PC-9 (cell line): ENCODE data around the gene DMRTB1. TPM values are rescaled to one million over a fixed set of nuclear protein-coding genes. Genes with fewer than 3 reads are reported as not detected.

ENCODE experiments used
- BruUV-seq: library from RNA; stranded (reverse); fragments of 400-500 nt; replicated peaks from 2 replicates; lab custom pipeline; 2021; lab: Mats Ljungman, UMichigan
- CTCF ChIA-PET: fragments of 300-600 bp; sonication (Branson Sonifier 250); formaldehyde crosslinking; loops from one replicate; lab custom pipeline; 2022; ENCODE audit warnings: antibody characterized with exemption; lab: Charles Lee
- POLR2A ChIA-PET: fragments of 300-600 bp; sonication (Branson Sonifier 250); formaldehyde crosslinking; loops from one replicate; lab custom pipeline; 2022; ENCODE audit warnings: antibody characterized with exemption; ENCODE audit not compliant: unreplicated experiment; lab: Charles Lee
- DNase-seq, 2 experiments: peaks; one replicate each; pipeline versions ENCODE4 v3.0.0 to v3.0.0-alpha.2; 2015 to 2022; ENCODE audit warnings: mixed read lengths in 1 of 2
- H2AFZ ChIP-seq: fragments of 200-600 bp; sonication (generic); 2 replicates; pipeline ENCODE4 v1.8.1; 2017; ENCODE audit warnings: antibody characterized with exemption
- H3F3A ChIP-seq: fragments of 200-600 bp; sonication (generic); 2 replicates; pipeline ENCODE4 v1.8.1; 2017; ENCODE audit warnings: antibody characterized with exemption, mild to moderate bottlenecking, low read depth; ENCODE audit not compliant: insufficient read depth
- H3K27ac ChIP-seq: fragments of 200-600 bp; sonication (generic); 2 replicates; pipeline ENCODE4 v1.6.1; 2016; ENCODE audit warnings: mixed run types
- H3K27me3 ChIP-seq: fragments of 200-600 bp; sonication (generic); 2 replicates; pipeline ENCODE4 v1.6.1; 2016; ENCODE audit warnings: low read depth, mixed run types; ENCODE audit not compliant: insufficient read depth
- H3K36me3 ChIP-seq: fragments of 200-600 bp; sonication (generic); 2 replicates; pipeline ENCODE4 v1.6.1; 2016; ENCODE audit warnings: low read depth, mixed run types
- H3K4me1 ChIP-seq: fragments of 200-600 bp; sonication (generic); replicated peaks from 2 replicates; pipeline ENCODE4 v1.6.1; 2016; ENCODE audit warnings: mixed run types; ENCODE audit not compliant: insufficient read depth
- H3K4me2 ChIP-seq: fragments of 200-600 bp; sonication (generic); 2 replicates; pipeline ENCODE4 v1.6.1; 2017; ENCODE audit warnings: mixed run types
- H3K4me3 ChIP-seq: fragments of 200-600 bp; sonication (generic); 2 replicates; pipeline ENCODE4 v1.6.1; 2016; ENCODE audit warnings: mixed run types
- H3K79me2 ChIP-seq: fragments of 200-600 bp; sonication (generic); 2 replicates; pipeline ENCODE4 v1.6.1; 2017; ENCODE audit warnings: low read depth, mixed run types
- H3K9me2 ChIP-seq: fragments of 200-600 bp; sonication (generic); 2 replicates; pipeline ENCODE4 v1.8.1; 2017; ENCODE audit warnings: mild to moderate bottlenecking; ENCODE audit not compliant: insufficient read depth
- H3K9me3 ChIP-seq: fragments of 200-600 bp; sonication (generic); 2 replicates; pipeline ENCODE4 v1.8.1; 2016; ENCODE audit warnings: low read depth; ENCODE audit not compliant: insufficient read depth
- H4K20me1 ChIP-seq: fragments of 200-600 bp; sonication (generic); 2 replicates; pipeline ENCODE4 v1.8.1; 2017; ENCODE audit not compliant: insufficient read depth
- EZH2 ChIP-seq: fragments of 200-600 bp; sonication (generic); IDR thresholded peaks from 2 replicates; pipeline ENCODE4 v1.8.0; 2017; ENCODE audit warnings: antibody characterized with exemption, low read depth
- intact Hi-C: fragments of 100-400 bp; cut with micrococcal nuclease; formaldehyde crosslinking; loops from one replicate; pipeline ENCODE4 v1.10.0; 2022; ENCODE audit not compliant: unreplicated experiment
- total RNA-seq: library from RNA; stranded (reverse); gene quantifications from 2 replicates; pipeline ENCODE4 v1.2.3, GENCODE V29; 2021
- TF ChIP-seq, protein P1 (sequence below): fragments of 200-600 bp; sonication (generic); conservative IDR thresholded peaks from 2 replicates; pipeline ENCODE4 v1.6.1; 2017; ENCODE audit warnings: mixed run types, antibody characterized with exemption, mild to moderate bottlenecking, moderate library complexity

The DMRTB1 gene
- total RNA-seq, 1 experiment from 2014 or later, result not detected

DNA sequence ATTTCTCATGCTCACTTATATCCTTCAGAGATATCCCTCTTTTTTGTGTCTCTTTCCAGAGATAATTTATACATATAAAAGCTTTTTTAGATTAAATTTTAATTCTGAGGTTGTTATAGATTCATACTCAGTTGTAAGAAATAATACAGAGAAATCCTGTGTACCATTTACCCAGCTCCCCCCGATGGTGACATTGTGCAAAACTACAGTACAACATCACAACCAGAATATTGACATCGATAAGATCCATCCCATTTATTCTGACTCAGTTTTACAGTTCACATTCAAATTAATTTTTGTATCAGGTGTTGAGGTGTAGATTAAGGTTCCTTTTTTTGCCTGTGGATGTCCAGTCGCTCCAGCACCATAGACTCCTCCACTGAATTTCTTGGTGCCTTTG, 14.3 kb downstream of the DMRTB1 start:
- Histone ChIP-seq H3K9me2 (no peaks in the 10 kb centered on the region), H3K27ac (no peak overlapping the region), H4K20me1 (no peaks in the 10 kb centered on the region; the same call in 1 of the 2 replicates), H3K36me3 (no peaks in the 10 kb centered on the region), H3K4me1 (no peaks in the 10 kb centered on the region), H3F3A (no peaks in the 10 kb centered on the region), H3K9me3 (no peaks in the 10 kb centered on the region), H3K27me3 (peaks cover 38% of the 10 kb centered on the region), H3K4me2 (no peak overlapping the region), H3K4me3 (no peak overlapping the region), H2AFZ (no peak overlapping the region), H3K79me2 (no peaks in the 10 kb centered on the region)
- BruUV-seq, result no TSS peak
- no peak for TF ChIP-seq EZH2
- TF ChIP-seq, protein P1, sequence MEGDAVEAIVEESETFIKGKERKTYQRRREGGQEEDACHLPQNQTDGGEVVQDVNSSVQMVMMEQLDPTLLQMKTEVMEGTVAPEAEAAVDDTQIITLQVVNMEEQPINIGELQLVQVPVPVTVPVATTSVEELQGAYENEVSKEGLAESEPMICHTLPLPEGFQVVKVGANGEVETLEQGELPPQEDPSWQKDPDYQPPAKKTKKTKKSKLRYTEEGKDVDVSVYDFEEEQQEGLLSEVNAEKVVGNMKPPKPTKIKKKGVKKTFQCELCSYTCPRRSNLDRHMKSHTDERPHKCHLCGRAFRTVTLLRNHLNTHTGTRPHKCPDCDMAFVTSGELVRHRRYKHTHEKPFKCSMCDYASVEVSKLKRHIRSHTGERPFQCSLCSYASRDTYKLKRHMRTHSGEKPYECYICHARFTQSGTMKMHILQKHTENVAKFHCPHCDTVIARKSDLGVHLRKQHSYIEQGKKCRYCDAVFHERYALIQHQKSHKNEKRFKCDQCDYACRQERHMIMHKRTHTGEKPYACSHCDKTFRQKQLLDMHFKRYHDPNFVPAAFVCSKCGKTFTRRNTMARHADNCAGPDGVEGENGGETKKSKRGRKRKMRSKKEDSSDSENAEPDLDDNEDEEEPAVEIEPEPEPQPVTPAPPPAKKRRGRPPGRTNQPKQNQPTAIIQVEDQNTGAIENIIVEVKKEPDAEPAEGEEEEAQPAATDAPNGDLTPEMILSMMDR, result peak; percentile 28; the same call in 1 of the 2 replicates
- DNase-seq, result peak in 1 of 2 experiments; percentile 8
- ChIA-PET CTCF (interaction anchor here (0.9 kb wide), 1 partner anchor 212 kb away, joined by 8 read pairs; no protein-coding TSS in a partner anchor), POLR2A (no interaction called here)
- intact Hi-C loops, result loop anchor here (10.0 kb wide), 1 partner anchor 199 kb away; no protein-coding TSS in a partner anchor

DNA sequence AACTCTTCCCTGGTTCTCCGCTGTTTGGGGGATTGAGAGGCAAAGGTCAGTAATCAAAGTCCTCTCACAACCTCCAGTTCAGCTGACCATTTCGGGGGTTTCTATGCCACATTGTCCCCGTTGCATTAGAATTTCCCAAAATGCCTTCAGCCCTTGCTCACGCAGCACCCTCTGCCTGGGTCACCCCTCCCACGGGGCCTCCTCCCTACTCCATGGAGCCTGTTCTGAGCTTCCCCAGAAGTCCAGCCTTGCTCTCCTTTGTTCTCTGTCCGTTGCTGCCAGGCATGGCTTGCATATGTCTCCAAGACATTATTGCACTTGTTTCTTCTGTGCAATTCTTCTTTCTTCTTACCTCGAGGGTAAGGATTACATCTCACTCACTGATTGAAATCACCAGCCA, 16.5 kb downstream of the DMRTB1 start:
- Histone ChIP-seq H3K79me2 (no peaks in the 10 kb centered on the region), H3K4me1 (no peaks in the 10 kb centered on the region), H2AFZ (no peak overlapping the region), H3K9me2 (no peaks in the 10 kb centered on the region), H3K36me3 (no peaks in the 10 kb centered on the region), H3K4me2 (no peak overlapping the region), H3K4me3 (no peak overlapping the region), H3K27me3 (peaks cover 57% of the 10 kb centered on the region), H4K20me1 (no peaks in the 10 kb centered on the region; the same call in 1 of the 2 replicates), H3K9me3 (no peaks in the 10 kb centered on the region), H3K27ac (no peak overlapping the region), H3F3A (no peaks in the 10 kb centered on the region)
- intact Hi-C loops, result loop anchor here (10.0 kb wide), 1 partner anchor 201 kb away; no protein-coding TSS in a partner anchor
- DNase-seq, result peak in 1 of 2 experiments; percentile 5
- BruUV-seq, result no TSS peak
- ChIA-PET POLR2A (no interaction called here), CTCF (no interaction called here)
- TF ChIP-seq, protein P1, result no peak
- TF ChIP-seq EZH2, result no peak

DNA sequence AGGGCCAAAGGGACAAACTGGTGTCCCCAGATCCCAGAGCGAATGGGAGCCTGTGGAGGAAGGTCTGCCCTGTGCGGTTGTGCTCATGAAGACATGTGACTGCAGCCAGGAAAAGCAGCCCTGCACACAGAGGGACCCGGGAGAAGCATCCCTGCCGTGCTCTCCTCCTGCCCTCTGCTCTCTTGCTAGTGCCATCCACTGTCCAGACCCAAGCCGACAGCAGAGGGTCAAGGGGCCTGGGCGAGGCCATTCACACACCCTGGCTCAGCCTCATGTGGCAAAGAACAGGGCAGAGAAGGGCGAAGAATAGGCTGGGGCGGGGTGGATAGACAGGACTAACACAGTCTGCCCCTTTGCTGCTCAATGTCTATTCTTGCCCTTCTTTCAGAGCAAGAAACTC, 17.4 kb downstream of the DMRTB1 start:
- Histone ChIP-seq H3K4me1 (no peaks in the 10 kb centered on the region), H3K9me2 (no peaks in the 10 kb centered on the region), H3K36me3 (no peaks in the 10 kb centered on the region), H3K79me2 (no peaks in the 10 kb centered on the region), H2AFZ (no peak overlapping the region), H3K27ac (no peak overlapping the region), H3K27me3 (peaks cover 66% of the 10 kb centered on the region), H3K9me3 (no peaks in the 10 kb centered on the region), H3F3A (no peaks in the 10 kb centered on the region), H3K4me3 (no peak overlapping the region), H3K4me2 (no peak overlapping the region), H4K20me1 (no peaks in the 10 kb centered on the region; the same call in 1 of the 2 replicates)
- DNase-seq, result peak in 1 of 2 experiments; percentile 26
- intact Hi-C loops, result loop anchor here (10.0 kb wide), 1 partner anchor 202 kb away; no protein-coding TSS in a partner anchor
- ChIA-PET POLR2A (no interaction called here), CTCF (no interaction called here)
- TF ChIP-seq, protein P1, result no peak
- TF ChIP-seq EZH2, result no peak
- no TSS peak for BruUV-seq
